LHCN-M2 (cell line): ENCODE measurements around the gene EFL1. TPM values are rescaled to one million over a fixed set of nuclear protein-coding genes. Genes with fewer than 3 reads are reported as not detected.

Experiments used
- DNase-seq: peaks from one replicate; pipeline ENCODE4 v3.0.0-alpha.2; 2012; ENCODE audit warnings: low read depth
- total RNA-seq: library from RNA; depleted of rRNA; stranded (reverse); fragments of >200 nt; gene quantifications from 2 replicates; pipeline ENCODE4 v1.2.3, GENCODE V29; 2014

The EFL1 gene
- total RNA-seq, 1 experiment from 2014 or later, result 19.6 TPM

GRCh38 chr15:82165948-82166376 lies 96.6 kb downstream of the EFL1 start:
- no peak for DNase-seq

GRCh38 chr15:82159922-82160321 lies 102.6 kb downstream of the EFL1 start:
- peak; percentile 96 for DNase-seq

DNA sequence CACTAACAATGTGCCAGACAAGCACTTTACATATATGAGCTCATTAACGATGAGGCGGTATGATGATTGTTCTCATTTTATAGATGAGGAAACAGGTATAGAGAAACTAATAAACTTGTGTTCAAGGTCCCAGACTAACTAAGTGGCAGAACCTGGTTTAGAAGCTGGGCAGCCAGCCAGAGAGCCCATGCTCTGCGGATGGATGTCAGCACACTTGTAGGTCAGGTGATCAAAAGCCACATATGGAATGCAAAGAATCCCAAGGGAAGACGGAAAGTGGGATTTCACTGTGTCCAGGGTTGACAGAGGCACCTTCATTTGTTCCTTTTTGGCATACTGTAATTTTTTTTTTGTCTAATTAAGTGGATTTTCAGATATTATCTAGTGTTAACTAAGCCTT lies 103.7 kb downstream of the EFL1 start:
- DNase-seq, result no peak

- no peak for DNase-seq
Observed at GRCh38 chr15:82150645-82151044, 111.9 kb downstream of the EFL1 start.

- peak; percentile 99 for DNase-seq
Observed at GRCh38 chr15:82146990-82147461, 115.5 kb downstream of the EFL1 start.

- peak; percentile 38 for DNase-seq
Observed at GRCh38 chr15:82146576-82146975, 116.0 kb downstream of the EFL1 start.

- DNase-seq, result no peak
Observed at GRCh38 chr15:82143390-82144385, 118.8 kb downstream of the EFL1 start.

DNA sequence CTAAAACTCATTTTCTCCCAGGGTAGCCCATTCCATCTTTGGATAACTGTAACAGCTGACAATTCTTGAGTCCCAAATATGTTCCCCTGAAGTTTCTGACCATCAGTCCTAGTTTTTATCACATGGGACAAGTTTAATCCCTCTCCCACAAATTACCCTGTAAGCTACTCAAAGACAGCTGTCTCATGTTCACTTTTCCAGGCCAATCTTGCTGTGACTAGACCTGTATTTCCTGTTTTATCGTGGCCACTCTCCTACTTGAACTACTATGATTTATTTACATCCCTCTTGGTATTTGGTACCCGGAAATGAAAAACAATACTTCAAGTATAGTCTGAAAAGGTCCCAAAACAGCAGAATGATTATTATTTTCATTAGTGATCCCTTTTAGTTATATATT lies 121.6 kb downstream of the EFL1 start:
- peak; percentile 73 for DNase-seq

DNA sequence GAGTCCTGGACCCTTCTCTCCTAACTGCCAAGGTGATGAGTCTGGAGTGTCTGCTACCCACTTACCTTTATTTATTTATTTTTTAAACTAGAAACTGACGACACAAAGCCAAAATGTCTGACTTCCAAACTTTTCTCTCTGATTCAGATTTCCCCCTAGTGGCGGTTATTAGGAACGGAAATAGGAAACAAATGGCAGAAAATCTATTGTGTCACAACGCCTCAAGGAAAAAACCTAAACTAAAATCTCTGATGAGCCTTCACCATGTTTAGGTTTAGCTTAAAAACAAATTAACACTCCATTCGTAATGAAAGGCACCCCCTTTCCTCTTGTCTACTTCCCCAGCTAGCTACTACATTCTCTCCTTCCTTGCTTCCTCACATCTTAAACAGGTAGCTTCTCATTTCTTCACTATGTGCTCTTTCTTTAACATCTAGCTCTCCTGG lies 122.7 kb downstream of the EFL1 start:
- peak; percentile 73 for DNase-seq

DNA sequence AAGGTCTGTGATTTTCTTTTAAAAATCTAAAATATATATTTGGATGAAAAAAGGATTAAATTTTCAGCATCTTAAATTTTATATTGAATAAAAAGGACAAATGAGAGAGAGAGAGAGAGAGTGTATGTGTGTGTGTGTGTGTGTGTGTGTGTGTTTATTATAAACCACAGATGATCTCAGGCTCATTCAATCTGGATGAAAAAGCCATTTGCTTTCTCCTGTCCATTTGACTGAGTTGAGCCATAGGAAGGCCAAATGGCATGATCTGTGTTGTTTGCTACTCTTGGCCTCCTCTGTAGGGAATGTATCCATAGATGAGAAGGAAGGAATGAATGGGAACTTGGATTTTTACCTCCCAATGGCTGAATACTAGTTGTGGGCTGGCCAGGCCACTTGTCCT lies 124.2 kb downstream of the EFL1 start:
- peak; percentile 51 for DNase-seq

DNA sequence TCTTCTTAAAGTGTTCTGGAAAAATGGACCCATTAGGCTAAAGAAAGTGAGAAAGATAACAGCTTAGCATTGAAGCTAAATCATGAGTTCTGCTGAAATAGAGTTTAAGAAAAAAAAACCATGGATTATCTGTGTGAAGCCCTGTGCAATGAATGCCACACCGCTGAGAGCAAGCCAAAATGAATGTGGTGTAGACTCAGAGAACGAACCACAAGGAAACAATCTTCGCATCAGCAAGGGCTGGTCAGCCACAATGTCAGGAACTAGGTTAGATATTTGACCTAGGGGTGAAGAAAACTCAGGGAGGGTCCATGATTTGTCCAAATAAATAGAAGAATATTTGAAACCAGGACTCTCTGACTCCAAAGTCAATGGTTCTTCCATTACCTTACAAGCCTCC lies 125.3 kb downstream of the EFL1 start:
- DNase-seq, result peak; percentile 78

- DNase-seq, result no peak
Observed at GRCh38 chr15:82136120-82136519, 126.4 kb downstream of the EFL1 start.

DNA sequence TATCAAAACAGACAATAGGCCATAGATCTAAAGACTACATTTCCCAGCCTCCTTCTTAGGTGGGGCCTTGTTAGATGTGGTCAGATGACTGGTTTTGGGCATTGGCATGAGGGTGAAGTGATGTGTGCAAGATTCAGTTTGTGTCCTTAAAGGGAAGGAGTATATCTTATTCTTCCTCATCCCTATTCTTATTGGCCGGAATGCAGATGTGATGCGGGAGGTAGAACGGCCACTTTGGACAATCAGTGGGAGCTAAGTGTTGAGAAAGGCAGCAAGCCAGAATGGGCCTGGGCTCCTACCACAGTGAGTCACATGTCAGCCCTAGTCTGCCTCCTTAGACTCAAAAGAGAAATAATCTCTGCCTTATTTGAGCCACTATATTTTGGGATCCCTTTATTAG lies 126.9 kb downstream of the EFL1 start:
- DNase-seq, result peak; percentile 65

GRCh38 chr15:82134461-82134860 lies 128.1 kb downstream of the EFL1 start:
- no peak for DNase-seq

DNA sequence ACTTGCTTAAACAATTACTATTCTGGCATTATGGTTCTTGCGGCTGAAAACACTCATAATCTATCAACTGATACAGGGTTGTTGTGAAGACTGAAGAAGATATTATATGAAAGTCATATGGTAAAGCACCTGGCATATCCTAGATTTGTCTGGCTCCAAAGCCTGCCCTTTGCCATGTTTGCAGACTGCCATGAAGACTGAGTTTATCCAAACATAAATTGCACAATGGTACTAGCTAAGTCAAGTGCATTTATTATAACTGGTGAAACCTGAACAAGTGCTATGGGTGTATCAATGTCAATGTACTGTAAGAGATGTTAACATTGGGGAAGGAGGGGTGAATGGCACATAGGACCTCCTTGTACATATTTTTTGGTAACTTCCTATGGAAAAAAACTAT lies 129.3 kb downstream of the EFL1 start:
- no peak for DNase-seq

DNA sequence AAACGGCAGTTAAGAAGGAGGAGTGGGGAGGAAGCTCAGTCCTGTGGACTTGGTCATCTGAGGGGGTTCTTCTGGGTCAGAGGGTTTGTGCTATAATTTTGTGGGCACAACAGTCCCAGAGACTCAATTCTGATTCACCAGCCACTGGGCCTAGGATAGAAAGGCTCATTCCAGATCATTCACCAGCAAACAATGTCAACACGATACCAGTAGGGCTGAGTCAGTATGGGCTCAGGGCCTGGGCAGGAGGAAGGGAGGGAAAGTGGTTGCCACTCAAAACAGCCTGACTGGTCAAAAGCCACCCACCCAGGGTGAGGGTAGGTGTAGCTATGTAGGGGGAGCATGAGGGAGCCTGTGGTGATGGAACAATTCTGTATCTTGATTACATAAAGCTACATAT lies 129.8 kb downstream of the EFL1 start:
- peak; percentile 97 for DNase-seq

DNA sequence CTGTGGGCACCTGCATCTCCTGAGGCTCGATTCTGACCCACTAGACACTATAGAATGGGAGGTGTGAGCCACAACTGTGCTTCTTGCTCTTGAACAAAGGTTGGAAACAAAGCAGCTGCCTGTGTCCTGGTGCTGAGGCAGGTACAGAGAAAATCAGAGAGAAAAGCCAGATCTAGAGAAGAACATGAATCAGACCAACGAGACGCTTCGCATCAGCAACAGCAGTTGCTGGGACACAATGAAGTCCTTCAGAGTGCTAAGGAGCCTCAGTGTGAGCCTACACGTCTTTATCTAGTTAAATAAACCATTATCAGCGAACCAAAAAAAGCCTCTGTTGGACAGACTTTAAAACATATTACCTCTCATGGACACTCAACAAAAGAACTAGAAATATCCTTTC lies 130.4 kb downstream of the EFL1 start:
- no peak for DNase-seq

DNA sequence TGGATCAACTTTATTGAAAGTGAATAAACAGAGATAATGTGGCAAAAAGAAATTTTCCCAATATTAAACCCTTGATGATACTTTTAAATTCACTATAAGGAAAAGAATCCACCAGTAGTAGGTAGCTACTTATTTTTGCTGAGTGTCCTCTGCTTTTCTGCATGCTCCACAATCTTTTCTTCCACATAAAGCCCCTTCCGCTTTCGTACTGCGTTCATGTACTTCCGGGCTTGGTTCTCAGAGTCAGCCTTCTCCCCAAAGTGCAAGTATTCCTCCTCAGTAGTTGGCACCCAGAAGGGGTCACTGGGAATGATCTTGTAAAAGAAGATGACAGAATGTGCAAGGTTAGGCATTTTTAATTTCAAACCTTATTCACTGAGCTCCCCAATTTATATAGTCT lies 132.3 kb downstream of the EFL1 start:
- no peak for DNase-seq

- DNase-seq, result peak; percentile 99
Observed at GRCh38 chr15:82129761-82130160, 132.8 kb downstream of the EFL1 start.

GRCh38 chr15:82129149-82129692 lies 133.3 kb downstream of the EFL1 start:
- DNase-seq, result no peak

- peak; percentile 58 for DNase-seq
Observed at GRCh38 chr15:82128401-82129148, 134.0 kb downstream of the EFL1 start.

DNA sequence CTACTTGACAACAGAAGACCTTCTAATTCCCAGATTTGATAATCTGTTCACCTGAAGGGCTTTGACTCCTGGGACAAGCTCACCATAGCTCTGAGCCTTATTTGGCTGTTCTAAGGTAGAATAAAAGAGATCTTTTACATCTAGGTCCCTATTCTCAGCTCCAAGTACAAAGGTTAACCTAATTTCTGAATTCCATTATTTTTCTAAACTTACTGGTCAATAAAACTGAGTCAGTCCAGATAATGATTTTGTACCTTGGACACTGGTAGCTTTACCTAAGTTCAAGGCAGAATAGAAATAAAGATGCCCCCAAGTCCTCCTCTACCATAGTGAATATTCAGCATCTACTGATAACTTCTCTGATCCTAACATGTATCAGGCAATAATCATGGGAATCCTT lies 135.0 kb downstream of the EFL1 start:
- DNase-seq, result no peak
